BJ (cell line): Measurements from ENCODE around the gene EARS2. TPM values are rescaled to one million over a fixed set of nuclear protein-coding genes. Genes with fewer than 3 reads are reported as not detected.
"Not testable (repeated sequence)": the region's sequence is repeated elsewhere in the genome, so short reads cannot be mapped to it uniquely, and the experiment has no call there.

Source experiments
- CTCF ChIA-PET: fragments of 350-600 bp; formaldehyde crosslinking; extraction: SDS; loops from one replicate; lab custom pipeline; 2021; ENCODE audit warnings: antibody characterized with exemption, inconsistent platforms; lab: Yijun Ruan, JAX
- POLR2A ChIA-PET: fragments of 300-600 bp; sonication (Branson Sonifier 250); formaldehyde crosslinking; extraction: SDS; loops from one replicate; lab custom pipeline; 2021; ENCODE audit warnings: antibody characterized with exemption; lab: Charles Lee
- DNase-seq: peaks from one replicate; pipeline ENCODE4 v3.0.0-alpha.2; 2011; ENCODE audit warnings: low read depth
- H3K27me3 ChIP-seq: 2 replicates; pipeline ENCODE4 v1.6.0; 2011; ENCODE audit warnings: low read length; ENCODE audit not compliant: control insufficient read depth, insufficient read depth
- H3K36me3 ChIP-seq: 2 replicates; pipeline ENCODE4 v1.5.1; 2011; ENCODE audit warnings: low read length; ENCODE audit not compliant: control insufficient read depth, insufficient read depth
- H3K4me3 ChIP-seq: 2 replicates; pipeline ENCODE4 v1.5.1; 2011; ENCODE audit warnings: low read depth, mild to moderate bottlenecking, control low read depth, low read length
- polyA plus RNA-seq: library from polyadenylated mRNA; depleted of rRNA; stranded (reverse); fragments of >200 nt; gene quantifications from 2 replicates; pipeline ENCODE4 v1.2.3, GENCODE V29; 2011
- TF ChIP-seq, protein P1 (sequence below): IDR thresholded peaks from 2 replicates; pipeline ENCODE4 v1.5.1; 2011; ENCODE audit warnings: low read depth, mild to moderate bottlenecking, control low read depth, inconsistent platforms, low read length, moderate library complexity; ENCODE audit not compliant: insufficient read depth

EARS2 gene
- polyA plus RNA-seq, 1 experiment, result 28.8 TPM

DNA sequence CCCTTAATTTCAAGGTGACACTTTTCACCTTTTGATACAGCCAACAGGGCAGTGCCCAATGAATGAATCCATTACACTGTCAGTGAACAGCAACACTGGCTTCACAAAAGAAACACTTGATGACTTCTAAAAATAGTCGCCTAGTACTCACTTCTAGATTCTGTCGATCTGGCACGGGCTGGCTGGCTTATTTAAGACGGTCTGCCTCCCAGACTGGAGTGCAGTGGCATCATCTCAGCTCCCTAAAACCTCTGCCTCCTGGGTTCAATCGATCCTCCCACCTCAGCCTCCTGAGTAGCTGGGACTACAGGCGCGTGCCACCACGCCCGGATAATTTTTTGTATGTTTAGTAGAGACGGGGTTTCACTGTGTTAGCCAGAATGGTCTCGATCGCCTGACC lies 37.0 kb upstream of the EARS2 start:
- POLR2A ChIA-PET, result no interaction called here
- no peaks in the 10 kb centered on the region for H3K27me3 ChIP-seq
- CTCF ChIA-PET, result no interaction called here
- TF ChIP-seq, protein P1, sequence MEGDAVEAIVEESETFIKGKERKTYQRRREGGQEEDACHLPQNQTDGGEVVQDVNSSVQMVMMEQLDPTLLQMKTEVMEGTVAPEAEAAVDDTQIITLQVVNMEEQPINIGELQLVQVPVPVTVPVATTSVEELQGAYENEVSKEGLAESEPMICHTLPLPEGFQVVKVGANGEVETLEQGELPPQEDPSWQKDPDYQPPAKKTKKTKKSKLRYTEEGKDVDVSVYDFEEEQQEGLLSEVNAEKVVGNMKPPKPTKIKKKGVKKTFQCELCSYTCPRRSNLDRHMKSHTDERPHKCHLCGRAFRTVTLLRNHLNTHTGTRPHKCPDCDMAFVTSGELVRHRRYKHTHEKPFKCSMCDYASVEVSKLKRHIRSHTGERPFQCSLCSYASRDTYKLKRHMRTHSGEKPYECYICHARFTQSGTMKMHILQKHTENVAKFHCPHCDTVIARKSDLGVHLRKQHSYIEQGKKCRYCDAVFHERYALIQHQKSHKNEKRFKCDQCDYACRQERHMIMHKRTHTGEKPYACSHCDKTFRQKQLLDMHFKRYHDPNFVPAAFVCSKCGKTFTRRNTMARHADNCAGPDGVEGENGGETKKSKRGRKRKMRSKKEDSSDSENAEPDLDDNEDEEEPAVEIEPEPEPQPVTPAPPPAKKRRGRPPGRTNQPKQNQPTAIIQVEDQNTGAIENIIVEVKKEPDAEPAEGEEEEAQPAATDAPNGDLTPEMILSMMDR, result no peak
- H3K36me3 ChIP-seq, result peaks cover 16% of the 10 kb centered on the region
- no peak overlapping the region for H3K4me3 ChIP-seq
- no peak for DNase-seq

DNA sequence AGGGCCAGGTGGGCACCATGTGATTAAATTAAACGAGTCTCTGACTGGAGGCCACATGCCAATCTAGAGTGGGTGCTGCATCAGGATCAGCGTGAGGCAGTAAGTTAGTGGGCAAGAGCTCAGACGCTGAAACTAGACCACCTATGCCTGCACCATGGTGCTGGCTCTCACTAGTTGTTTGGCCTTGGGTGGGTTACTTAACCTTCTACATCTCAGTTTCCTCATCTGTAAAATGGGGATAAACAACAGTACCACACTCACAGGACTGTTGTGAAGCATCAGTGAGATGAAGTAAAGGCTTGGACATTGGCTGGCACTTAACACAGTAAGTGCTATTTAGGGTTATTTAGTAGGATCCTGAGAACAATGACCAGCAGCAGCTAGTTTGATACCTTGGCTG lies 33.0 kb upstream of the EARS2 start:
- Histone ChIP-seq H3K4me3 (no peak overlapping the region), H3K27me3 (no peaks in the 10 kb centered on the region), H3K36me3 (peaks cover 17% of the 10 kb centered on the region)
- CTCF ChIA-PET, result interaction anchor here (1.1 kb wide), 1 partner anchor 21 kb away, joined by 3 read pairs; no protein-coding TSS in a partner anchor
- DNase-seq, result no peak
- TF ChIP-seq, protein P1, result no peak
- POLR2A ChIA-PET, result no interaction called here

DNA sequence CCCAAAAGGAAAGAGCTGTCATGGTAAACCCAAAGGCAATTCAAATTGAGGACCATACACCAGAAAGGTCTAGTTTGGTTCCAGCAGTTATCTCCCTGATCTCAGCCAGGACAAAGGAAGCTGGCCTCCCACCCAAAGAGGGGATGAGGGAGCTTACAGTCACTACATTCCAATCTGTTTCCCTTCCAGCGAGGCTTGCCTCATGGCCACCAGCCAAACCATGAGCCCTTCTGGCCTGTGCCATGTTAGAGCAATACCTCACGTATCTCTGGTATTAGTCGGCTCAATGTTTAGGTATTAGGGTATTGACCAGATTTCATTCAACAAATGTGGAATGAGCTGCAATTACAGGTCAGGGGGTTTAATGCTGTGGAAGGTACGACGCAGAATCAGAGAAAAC lies 30.6 kb upstream of the EARS2 start:
- Histone ChIP-seq H3K4me3 (no peak overlapping the region), H3K36me3 (peaks cover 21% of the 10 kb centered on the region), H3K27me3 (no peaks in the 10 kb centered on the region)
- DNase-seq, result peak; percentile 40
- ChIA-PET POLR2A (no interaction called here), CTCF (interaction anchor here (1.2 kb wide), 1 partner anchor 9 kb away, joined by 4 read pairs; no protein-coding TSS in a partner anchor)
- TF ChIP-seq, protein P1, result no peak

DNA sequence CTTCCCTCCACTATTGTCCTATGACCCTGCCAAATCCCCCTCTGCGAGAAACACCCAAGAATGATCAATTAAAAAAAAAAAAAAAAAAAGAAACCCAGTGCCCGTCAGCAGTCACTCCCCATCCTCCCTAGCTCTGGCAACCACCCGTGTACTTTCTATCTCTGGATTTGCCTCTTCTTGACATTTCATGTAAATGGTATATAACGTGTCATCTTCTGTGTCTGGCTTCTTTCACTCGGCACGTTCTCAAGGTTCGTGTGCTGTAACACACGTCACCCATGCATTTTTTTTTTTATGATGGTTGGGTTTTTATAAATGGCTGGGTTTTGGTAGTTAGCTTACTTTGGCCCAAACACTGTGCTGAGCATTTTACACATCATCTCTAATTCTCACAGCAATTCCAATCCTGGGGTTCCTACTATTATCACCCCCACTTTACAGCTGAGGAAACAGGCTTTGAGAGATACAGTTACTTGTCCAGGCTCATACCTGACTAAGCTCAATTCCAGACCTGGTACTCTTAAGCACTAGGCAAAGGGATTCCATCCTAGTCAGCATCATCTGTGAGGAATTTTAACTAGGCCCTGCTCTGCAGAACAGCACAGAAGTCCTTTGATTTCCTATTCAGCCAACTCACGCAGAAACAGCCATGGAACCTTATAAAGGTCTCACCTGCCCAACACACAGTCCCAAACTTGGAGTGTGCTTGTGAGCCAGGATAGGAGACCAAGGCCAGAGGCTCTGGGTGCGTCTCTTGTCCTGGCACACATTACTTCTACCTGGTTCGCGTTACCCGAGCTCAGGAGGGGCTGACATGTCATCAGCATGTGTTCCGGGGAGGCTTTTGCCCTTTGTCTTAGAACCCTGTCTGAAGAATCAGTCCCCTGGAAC lies 27.3 kb upstream of the EARS2 start:
- TF ChIP-seq, protein P1, result no peak
- H3K4me3 ChIP-seq, result no peak overlapping the region
- H3K36me3 ChIP-seq, result peaks cover 16% of the 10 kb centered on the region
- CTCF ChIA-PET, result interaction anchor here (1.5 kb wide), 1 partner anchor 12 kb away, joined by 3 read pairs; the partner anchor contains the start of gene NDUFAB1
- H3K27me3 ChIP-seq, result no peaks in the 10 kb centered on the region
- no peak for DNase-seq
- POLR2A ChIA-PET, result no interaction called here

DNA sequence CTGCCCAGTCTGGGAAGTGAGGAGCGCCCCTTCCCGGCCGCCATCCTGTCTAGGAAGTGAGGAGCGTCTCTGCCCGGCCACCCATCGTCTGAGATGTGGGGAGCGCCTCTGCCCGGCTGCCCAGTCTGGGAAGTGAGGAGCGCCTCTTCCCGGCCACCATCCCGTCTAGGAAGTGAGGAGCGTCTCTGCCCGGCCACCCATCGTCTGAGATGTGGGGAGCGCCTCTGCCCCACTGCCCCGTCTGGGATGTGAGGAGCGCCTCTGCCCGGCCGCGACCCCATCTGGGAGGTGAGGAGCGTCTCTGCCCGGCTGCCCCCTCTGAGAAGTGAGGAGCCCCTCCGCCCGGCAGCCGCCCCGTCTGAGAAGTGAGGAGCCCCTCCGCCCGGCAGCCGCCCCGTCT lies 26.1 kb upstream of the EARS2 start:
- CTCF ChIA-PET, H3K4me3 ChIP-seq, DNase-seq, POLR2A ChIA-PET, H3K27me3 ChIP-seq: not testable (repeated sequence)
- H3K36me3 ChIP-seq, result peaks cover 16% of the 10 kb centered on the region
